ENCODE data around the gene HES3.

GRCh38 chr1:6252374-6252710 is 8.4 kb downstream of the HES3 start:
- TF ChIP-seq CTCF (IDR thresholded peaks at IDR 0.05) (no peak), ZFX (IDR thresholded peaks at IDR 0.05; ENCODE audit: borderline replicate concordance) (no peak)
